ENCODE measurements around the gene ZSWIM5.
"Not testable (repeated sequence)": the region's sequence is repeated elsewhere in the genome, so short reads cannot be mapped to it uniquely, and the experiment has no call there.

The ZSWIM5 gene

DNA sequence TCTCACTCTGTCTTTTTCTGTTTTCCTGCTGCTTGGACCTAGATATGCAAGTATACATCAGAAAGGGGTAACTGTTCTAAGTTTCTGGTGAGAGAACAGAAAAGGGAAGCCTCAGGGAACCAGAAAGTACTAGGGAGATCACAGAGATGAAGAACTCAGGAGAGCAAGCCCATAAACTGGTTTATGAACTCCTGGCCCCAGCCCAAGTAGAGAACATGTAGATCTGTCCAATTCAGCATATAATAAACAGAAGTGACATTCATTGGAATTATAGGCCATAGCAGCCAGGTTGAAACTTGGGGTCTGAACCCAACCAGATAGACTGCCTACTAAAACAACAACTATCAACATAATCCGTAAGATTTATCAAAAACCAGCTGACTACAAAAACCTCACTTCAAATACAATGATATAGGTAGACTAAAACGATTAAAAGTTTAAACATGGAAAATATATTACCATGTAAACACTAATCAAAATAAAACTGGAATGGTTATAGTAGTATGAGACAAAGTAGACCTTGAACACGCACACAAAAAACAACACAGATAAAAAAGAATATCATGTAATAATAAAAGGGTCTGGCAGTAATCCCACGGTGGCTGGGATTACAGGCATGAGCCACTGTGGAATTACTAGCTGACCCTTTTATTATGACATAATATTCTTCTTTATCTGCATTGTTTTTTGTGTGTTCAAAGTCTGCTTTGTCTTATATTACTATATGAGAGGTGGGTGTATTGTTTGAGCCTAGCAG is 65.0 kb downstream of the ZSWIM5 start:
- H3K4me3 ChIP-seq (ENCODE audit: control insufficient read depth, low read depth, low read length), result no peak overlapping the region
- TF ChIP-seq, protein P1, sequence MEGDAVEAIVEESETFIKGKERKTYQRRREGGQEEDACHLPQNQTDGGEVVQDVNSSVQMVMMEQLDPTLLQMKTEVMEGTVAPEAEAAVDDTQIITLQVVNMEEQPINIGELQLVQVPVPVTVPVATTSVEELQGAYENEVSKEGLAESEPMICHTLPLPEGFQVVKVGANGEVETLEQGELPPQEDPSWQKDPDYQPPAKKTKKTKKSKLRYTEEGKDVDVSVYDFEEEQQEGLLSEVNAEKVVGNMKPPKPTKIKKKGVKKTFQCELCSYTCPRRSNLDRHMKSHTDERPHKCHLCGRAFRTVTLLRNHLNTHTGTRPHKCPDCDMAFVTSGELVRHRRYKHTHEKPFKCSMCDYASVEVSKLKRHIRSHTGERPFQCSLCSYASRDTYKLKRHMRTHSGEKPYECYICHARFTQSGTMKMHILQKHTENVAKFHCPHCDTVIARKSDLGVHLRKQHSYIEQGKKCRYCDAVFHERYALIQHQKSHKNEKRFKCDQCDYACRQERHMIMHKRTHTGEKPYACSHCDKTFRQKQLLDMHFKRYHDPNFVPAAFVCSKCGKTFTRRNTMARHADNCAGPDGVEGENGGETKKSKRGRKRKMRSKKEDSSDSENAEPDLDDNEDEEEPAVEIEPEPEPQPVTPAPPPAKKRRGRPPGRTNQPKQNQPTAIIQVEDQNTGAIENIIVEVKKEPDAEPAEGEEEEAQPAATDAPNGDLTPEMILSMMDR (conservative IDR thresholded peaks at IDR 0.05; ENCODE audit: control insufficient read depth, insufficient read depth, low read depth, low read length), result no peak
- DNase-seq (ENCODE audit: low read depth), result no peak

DNA sequence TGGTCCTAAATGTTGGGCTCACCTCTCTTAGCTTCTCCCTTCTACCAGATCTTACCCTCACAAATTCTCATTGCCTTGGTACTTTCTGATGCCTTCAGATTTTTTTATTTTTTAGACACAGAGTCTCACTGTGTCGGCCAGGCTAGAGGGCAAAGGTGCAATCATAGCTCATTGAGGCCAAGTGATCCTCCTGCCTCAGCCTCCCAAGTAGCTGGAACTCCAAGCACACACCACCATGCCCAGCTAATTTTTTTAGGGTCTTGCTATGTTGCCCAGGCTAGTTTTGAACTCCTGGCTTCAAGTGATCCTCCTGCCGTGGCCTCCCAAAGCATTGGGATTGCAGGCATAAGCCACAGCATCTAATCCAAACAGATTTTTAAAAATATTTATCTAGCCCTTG is 69.4 kb downstream of the ZSWIM5 start:
- DNase-seq (ENCODE audit: low read depth), result no peak
- TF ChIP-seq, protein P1 (conservative IDR thresholded peaks at IDR 0.05; ENCODE audit: control insufficient read depth, insufficient read depth, low read depth, low read length), result no peak
- H3K4me3 ChIP-seq (ENCODE audit: control insufficient read depth, low read depth, low read length), result no peak overlapping the region

DNA sequence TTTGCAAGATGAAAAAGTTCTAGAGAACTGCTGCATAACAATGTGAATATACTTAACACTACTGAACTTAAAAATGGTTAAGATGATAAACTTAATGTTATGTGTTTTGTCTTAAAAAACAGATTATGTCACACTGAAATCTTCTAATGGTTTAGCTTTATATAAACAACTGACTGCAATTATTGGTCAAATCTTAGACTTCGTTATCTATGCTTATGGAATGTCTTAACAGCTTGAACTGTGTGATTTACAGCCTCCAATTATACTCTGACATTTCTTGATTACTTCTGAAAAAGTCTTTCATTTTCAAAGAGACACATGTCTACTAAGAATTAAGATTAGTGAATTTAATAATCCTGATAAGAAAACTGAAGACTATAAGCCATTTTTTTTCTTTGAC is 71.1 kb downstream of the ZSWIM5 start:
- TF ChIP-seq, protein P1 (conservative IDR thresholded peaks at IDR 0.05; ENCODE audit: control insufficient read depth, insufficient read depth, low read depth, low read length), result no peak
- H3K4me3 ChIP-seq (ENCODE audit: control insufficient read depth, low read depth, low read length), result no peak overlapping the region
- no peak for DNase-seq (ENCODE audit: low read depth)

DNA sequence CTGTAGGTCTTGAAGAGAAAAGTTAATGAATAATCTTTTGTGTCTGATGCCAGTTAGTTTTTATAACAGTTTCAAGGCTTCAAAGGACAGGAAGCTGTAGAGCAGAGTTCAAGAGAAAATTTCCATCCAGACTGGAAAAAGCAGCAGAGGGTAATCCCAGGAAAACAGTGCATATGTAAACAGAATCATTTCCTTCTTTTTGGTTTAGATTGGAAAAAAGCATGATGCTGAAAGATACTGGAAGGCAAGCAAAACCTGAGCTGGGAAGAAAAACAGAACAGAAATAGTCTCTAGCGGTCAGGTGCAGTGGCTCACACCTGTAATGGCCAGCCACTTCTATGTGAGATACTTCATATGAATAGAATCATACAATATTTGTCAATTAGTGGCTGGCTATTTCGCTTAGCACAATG is 71.9 kb downstream of the ZSWIM5 start:
- TF ChIP-seq, protein P1 (conservative IDR thresholded peaks at IDR 0.05; ENCODE audit: control insufficient read depth, insufficient read depth, low read depth, low read length), result no peak
- no peak for DNase-seq (ENCODE audit: low read depth)
- no peak overlapping the region for H3K4me3 ChIP-seq (ENCODE audit: control insufficient read depth, low read depth, low read length)

DNA sequence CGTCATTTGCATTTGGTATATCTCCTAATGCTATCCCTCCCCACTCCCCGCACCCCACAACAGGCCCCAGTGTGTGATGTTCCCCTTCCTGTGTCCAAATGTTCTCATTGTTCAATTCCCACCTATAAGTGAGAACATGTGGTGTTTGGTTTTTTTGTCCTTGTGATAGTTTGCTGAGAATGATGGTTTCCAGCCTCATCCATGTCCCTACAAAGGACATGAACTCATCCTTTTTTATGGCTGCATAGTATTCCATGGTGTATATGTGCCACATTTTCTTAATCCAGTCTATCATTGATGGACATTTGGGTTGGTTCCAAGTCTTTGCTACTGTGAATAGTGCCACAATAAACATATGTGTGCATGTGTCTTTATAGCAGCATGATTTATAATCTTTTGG is 73.7 kb downstream of the ZSWIM5 start:
- not testable (repeated sequence) for DNase-seq (ENCODE audit: low read depth); H3K4me3 ChIP-seq (ENCODE audit: control insufficient read depth, low read depth, low read length)

DNA sequence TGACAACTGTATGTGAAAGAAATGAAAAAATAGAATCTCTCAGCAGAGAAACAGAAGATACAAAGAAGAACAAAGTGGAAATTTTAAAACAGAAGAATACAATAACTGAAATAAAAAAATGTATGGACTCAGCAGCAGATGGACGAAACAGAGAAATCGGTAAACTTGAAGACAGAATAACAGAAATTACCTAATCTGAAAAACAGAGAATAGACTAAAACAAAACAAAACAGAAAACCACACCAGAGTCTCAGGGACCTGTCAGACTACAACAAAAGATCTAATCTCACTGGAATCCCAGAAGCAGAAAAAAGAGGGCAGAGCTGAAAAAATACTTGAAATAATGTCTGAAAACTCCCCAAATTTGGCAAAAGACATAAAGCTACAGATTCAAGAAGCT is 83.0 kb downstream of the ZSWIM5 start:
- DNase-seq (ENCODE audit: low read depth), result no peak
- TF ChIP-seq, protein P1 (conservative IDR thresholded peaks at IDR 0.05; ENCODE audit: control insufficient read depth, insufficient read depth, low read depth, low read length), result no peak
- no peak overlapping the region for H3K4me3 ChIP-seq (ENCODE audit: control insufficient read depth, low read depth, low read length)

DNA sequence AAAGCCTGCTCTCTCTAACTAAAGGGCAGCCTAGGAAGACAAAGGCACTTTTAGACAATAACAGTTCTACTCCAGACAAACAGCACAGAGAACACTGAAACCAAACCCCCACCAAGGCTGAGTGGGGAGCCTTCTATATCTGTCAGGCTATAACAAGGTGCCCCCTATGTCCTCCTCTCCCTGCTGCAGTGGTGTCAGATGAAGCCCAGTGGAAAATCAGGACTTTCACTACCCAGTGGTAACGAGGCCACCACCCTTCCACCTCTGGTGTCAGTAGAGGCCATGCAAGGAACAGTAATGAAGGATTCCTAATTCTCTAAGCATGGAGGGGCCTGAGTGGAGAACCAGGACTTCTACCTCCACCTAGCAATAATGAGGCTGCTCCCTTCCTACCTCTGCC is 83.7 kb downstream of the ZSWIM5 start:
- TF ChIP-seq, protein P1 (conservative IDR thresholded peaks at IDR 0.05; ENCODE audit: control insufficient read depth, insufficient read depth, low read depth, low read length), result no peak
- no peak overlapping the region for H3K4me3 ChIP-seq (ENCODE audit: control insufficient read depth, low read depth, low read length)
- DNase-seq (ENCODE audit: low read depth), result no peak

All from fibroblast of mammary gland (primary cell).